ENCODE data around the gene PRKCZ.

The PRKCZ gene

DNA sequence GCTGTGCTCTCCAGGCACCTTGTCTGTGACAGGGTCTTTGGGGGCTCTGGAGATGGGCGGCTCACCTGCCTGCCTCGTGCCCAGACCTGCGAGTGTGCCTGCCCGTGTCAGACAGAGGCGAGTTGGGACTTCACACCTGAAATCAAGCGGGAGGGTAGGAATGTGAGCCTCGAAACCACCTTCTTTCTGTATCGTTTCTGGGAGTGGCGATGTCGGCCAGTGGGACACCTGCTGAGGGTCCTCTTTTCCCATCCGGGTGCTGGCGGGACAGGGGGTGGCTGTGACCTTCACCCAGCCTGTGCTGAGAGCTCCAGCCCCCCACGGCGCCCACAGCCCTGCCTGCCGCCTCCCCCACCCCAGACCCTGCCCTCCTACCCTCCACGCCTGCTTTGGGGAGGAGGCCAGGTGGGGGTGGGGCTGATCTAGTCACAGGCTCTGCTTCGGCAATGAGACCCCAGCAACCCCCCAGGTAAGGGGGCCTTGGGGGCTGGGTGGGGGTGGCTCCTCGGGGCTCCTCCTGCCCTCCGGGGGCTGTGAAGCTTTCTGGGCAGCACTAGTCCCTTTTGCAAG, 160.0 kb downstream of the PRKCZ start:
- no peak for DNase-seq (ENCODE audit: low read depth in 1 of 2, low spot score in 1 of 2)
- H3K27me3 ChIP-seq (ENCODE audit: insufficient read depth, poor library complexity, severe bottlenecking): no peaks in the 10 kb centered on the region
- H3K4me3 ChIP-seq (replicated peaks; ENCODE audit: insufficient read depth, low read length): no peak overlapping the region
- H3K27ac ChIP-seq (replicated peaks): no peak overlapping the region
- TF ChIP-seq, protein P1, sequence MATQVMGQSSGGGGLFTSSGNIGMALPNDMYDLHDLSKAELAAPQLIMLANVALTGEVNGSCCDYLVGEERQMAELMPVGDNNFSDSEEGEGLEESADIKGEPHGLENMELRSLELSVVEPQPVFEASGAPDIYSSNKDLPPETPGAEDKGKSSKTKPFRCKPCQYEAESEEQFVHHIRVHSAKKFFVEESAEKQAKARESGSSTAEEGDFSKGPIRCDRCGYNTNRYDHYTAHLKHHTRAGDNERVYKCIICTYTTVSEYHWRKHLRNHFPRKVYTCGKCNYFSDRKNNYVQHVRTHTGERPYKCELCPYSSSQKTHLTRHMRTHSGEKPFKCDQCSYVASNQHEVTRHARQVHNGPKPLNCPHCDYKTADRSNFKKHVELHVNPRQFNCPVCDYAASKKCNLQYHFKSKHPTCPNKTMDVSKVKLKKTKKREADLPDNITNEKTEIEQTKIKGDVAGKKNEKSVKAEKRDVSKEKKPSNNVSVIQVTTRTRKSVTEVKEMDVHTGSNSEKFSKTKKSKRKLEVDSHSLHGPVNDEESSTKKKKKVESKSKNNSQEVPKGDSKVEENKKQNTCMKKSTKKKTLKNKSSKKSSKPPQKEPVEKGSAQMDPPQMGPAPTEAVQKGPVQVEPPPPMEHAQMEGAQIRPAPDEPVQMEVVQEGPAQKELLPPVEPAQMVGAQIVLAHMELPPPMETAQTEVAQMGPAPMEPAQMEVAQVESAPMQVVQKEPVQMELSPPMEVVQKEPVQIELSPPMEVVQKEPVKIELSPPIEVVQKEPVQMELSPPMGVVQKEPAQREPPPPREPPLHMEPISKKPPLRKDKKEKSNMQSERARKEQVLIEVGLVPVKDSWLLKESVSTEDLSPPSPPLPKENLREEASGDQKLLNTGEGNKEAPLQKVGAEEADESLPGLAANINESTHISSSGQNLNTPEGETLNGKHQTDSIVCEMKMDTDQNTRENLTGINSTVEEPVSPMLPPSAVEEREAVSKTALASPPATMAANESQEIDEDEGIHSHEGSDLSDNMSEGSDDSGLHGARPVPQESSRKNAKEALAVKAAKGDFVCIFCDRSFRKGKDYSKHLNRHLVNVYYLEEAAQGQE (IDR thresholded peaks at IDR 0.05; ENCODE audit: insufficient replicate concordance, low read depth): no peak
- TF ChIP-seq SPI1 (IDR thresholded peaks at IDR 0.05; ENCODE audit: borderline replicate concordance, low read depth) (no peak), GABPA (IDR thresholded peaks at IDR 0.05; ENCODE audit: low read depth) (no peak), POLR2AphosphoS5 (IDR thresholded peaks at IDR 0.05; ENCODE audit: low read depth) (no peak)
- TF ChIP-seq, protein P2, sequence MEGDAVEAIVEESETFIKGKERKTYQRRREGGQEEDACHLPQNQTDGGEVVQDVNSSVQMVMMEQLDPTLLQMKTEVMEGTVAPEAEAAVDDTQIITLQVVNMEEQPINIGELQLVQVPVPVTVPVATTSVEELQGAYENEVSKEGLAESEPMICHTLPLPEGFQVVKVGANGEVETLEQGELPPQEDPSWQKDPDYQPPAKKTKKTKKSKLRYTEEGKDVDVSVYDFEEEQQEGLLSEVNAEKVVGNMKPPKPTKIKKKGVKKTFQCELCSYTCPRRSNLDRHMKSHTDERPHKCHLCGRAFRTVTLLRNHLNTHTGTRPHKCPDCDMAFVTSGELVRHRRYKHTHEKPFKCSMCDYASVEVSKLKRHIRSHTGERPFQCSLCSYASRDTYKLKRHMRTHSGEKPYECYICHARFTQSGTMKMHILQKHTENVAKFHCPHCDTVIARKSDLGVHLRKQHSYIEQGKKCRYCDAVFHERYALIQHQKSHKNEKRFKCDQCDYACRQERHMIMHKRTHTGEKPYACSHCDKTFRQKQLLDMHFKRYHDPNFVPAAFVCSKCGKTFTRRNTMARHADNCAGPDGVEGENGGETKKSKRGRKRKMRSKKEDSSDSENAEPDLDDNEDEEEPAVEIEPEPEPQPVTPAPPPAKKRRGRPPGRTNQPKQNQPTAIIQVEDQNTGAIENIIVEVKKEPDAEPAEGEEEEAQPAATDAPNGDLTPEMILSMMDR (IDR thresholded peaks at IDR 0.05; ENCODE audit: insufficient read depth, low read length): no peak

DNA sequence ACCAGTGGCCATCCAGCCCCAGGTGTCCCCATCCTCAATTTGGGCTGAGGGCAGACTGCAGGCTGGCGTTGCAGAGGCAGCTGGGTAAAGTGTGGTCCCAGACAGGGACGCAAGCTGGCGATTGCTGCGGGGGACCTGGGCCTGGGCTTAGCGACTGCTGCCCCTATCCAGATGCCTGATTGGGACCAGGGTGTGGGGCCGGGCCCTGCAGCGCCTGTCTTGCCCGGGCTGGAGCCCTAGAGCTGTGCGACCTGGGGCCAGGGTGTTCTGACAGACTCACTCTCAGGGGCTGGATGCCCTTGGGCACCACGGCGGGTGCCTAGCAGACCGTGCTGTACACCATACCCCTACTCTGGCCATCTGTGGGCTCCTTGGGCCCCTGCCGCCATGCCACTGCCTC, 160.6 kb downstream of the PRKCZ start:
- DNase-seq (ENCODE audit: low read depth in 1 of 2, low spot score in 1 of 2): no peak
- H3K27me3 ChIP-seq (ENCODE audit: insufficient read depth, poor library complexity, severe bottlenecking): no peaks in the 10 kb centered on the region
- no peak overlapping the region for H3K27ac ChIP-seq (replicated peaks)
- no peak overlapping the region for H3K4me3 ChIP-seq (replicated peaks; ENCODE audit: insufficient read depth, low read length)
- no peak for TF ChIP-seq POLR2AphosphoS5 (IDR thresholded peaks at IDR 0.05; ENCODE audit: low read depth)

DNA sequence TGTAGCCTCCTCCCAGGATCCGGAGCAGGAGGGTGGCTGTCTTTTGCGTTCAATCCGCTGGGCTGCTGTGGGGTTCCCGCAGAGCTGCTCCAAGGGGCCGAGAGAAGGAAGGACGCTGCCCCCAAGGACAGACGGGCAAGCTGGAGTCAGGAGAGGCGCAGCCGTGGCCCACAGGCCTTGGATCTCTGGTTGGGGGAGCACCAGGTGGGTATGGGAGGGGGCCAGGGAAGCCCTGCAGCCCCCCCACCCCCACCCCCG, 162.0 kb downstream of the PRKCZ start:
- H3K27me3 ChIP-seq (ENCODE audit: insufficient read depth, poor library complexity, severe bottlenecking): no peaks in the 10 kb centered on the region
- no peak for DNase-seq (ENCODE audit: low read depth in 1 of 2, low spot score in 1 of 2)
- TF ChIP-seq POLR2AphosphoS5 (IDR thresholded peaks at IDR 0.05; ENCODE audit: low read depth) (no peak), SPI1 (IDR thresholded peaks at IDR 0.05; ENCODE audit: borderline replicate concordance, low read depth) (no peak), GABPA (IDR thresholded peaks at IDR 0.05; ENCODE audit: low read depth) (no peak)
- TF ChIP-seq, protein P1 (IDR thresholded peaks at IDR 0.05; ENCODE audit: insufficient replicate concordance, low read depth): no peak
- TF ChIP-seq, protein P2 (IDR thresholded peaks at IDR 0.05; ENCODE audit: insufficient read depth, low read length): no peak
- no peak overlapping the region for H3K4me3 ChIP-seq (replicated peaks; ENCODE audit: insufficient read depth, low read length)
- H3K27ac ChIP-seq (replicated peaks): no peak overlapping the region

DNA sequence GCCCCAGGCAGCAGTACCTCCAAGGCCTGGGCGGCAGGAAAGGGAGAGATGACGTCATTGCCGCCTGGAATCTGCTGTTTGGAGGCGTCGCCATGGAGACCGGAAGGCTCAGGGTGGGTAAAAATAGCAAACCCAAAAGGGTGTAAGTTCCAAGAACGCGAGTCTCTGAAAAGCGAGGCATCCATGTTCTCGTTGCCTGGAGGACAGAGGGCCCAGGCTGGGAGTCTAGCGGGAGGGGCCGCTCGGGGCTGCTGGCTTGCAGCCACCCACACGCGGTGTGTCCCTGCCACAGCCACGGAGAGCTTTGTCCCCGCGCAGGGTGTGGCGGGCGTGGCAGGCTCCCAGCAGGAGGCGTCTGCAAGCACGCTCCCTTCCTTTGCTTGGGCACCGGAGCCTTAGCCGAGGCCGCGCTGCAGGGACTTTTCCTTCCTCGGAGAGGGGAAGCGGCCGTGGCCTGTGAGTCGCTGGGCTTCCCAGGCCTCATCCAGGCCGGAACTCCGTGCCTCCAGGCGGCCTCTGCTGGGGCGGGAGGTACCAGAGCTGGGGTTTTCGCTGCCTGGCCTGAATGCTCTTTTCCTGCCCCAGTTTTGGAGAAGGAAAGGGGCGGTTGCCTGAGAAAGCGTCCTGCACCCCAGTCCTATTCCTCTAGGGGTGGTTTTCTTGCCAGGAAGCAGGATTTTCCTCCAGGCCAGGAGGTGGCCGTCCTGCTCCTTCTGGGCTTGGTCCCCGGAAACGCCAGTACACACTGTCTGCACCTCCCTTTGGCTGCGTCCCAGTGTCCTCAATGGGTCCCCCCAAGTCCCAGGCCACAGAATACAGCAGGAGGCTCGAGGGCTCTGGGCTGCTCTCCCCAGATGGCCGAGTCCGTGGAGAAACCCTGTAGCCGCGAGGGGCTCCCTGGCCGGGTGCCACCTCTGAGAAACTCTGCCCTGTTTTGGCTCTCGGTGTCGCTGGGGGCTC, 162.6 kb downstream of the PRKCZ start:
- H3K4me3 ChIP-seq (replicated peaks; ENCODE audit: insufficient read depth, low read length): no peak overlapping the region
- peak; percentile 61 to 74 for DNase-seq (ENCODE audit: low read depth in 1 of 2, low spot score in 1 of 2)
- H3K27ac ChIP-seq (replicated peaks): no peak overlapping the region

More for the DNA sequence above, 162.6 kb downstream of the PRKCZ start:
- no peaks in the 10 kb centered on the region for H3K27me3 ChIP-seq (ENCODE audit: insufficient read depth, poor library complexity, severe bottlenecking)
- TF ChIP-seq POLR2AphosphoS5 (IDR thresholded peaks at IDR 0.05; ENCODE audit: low read depth) (no peak), SPI1 (IDR thresholded peaks at IDR 0.05; ENCODE audit: borderline replicate concordance, low read depth) (no peak), GABPA (IDR thresholded peaks at IDR 0.05; ENCODE audit: low read depth) (no peak)
- TF ChIP-seq, protein P2 (IDR thresholded peaks at IDR 0.05; ENCODE audit: insufficient read depth, low read length): no peak
- TF ChIP-seq, protein P1 (IDR thresholded peaks at IDR 0.05; ENCODE audit: insufficient replicate concordance, low read depth): no peak

Measured in HL-60 (cell line).